Right atrium auricular region (tissue), 2 donors: ENCODE measurements around the gene CLIC5. TPM values are rescaled to one million over a fixed set of nuclear protein-coding genes. Genes with fewer than 3 reads are reported as not detected.

Experiments used
- DNase-seq: peaks from one replicate; pipeline ENCODE4 v3.0.0-alpha.2; 2019; ENCODE audit warnings: low spot score
- H3K27ac ChIP-seq, 2 donors: fragments of 200-600 bp; sonication (generic); 1 replicate in 1 of 2; 2 replicates in 1 of 2; pipeline ENCODE4 v1.5.1; 2016 to 2019
- H3K27me3 ChIP-seq, 2 donors: fragments of 200-600 bp; sonication (generic); one replicate each; pipeline versions ENCODE4 v1.5.1 to v1.6.0; 2017 to 2019
- H3K36me3 ChIP-seq: fragments of 200-600 bp; sonication (generic); one replicate; pipeline ENCODE4 v1.5.1; 2016
- H3K4me1 ChIP-seq, 2 donors: fragments of 200-600 bp; sonication (generic); one replicate each; pipeline versions ENCODE4 v1.5.1 to v1.6.0; 2017 to 2019
- H3K4me3 ChIP-seq, 2 donors: fragments of 200-600 bp; sonication (generic); 1 replicate in 1 of 2; 2 replicates in 1 of 2; pipeline ENCODE4 v1.5.1; 2017 to 2019; ENCODE audit warnings: mild to moderate bottlenecking in 1 of 2, moderate library complexity in 1 of 2
- H3K9me3 ChIP-seq, 2 donors: fragments of 200-600 bp; sonication (generic); one replicate each; pipeline ENCODE4 v1.5.1; 2019
- total RNA-seq, 2 donors: library from RNA; depleted of rRNA; stranded (reverse); fragments of >200 nt; gene quantifications; one replicate each; pipeline ENCODE4 v1.1.0, GENCODE V29; 2016
- TF ChIP-seq, protein P1 (sequence below), 2 donors: fragments of 200-600 bp; sonication (generic); IDR thresholded peaks; one replicate each; pipeline ENCODE4 v1.5.1; 2019; ENCODE audit warnings: antibody characterized with exemption in 2 of 2

Gene CLIC5
- total RNA-seq, 2 donors from 2014 or later = 99.8 to 114 TPM

DNA sequence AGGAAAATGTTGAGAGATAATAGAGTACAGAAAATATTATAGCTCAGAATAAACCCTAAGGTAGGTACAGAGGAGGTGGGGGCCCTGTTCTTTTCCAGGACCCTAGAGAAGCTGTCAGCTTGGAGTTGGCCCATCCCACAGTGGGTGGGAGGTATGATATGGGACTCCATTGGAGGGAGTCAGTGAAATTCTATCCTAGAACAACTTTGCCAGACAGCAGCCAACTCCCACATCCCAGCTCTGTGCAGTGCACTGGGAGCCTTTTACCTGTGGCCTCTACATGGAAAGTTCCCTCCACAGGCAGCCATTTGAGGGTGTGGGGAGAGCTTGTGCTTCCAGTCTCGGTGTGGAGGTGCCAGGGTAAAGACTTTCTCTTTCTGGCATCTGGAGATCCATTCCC is 36.8 kb upstream of the CLIC5 start:
- peaks cover 0 to 29% of the 10 kb centered on the region in 2 donors for H3K4me1 ChIP-seq
- no peak for DNase-seq
- H3K9me3 ChIP-seq = no peaks in the 10 kb centered on the region
- H3K4me3 ChIP-seq = no peak overlapping the region
- H3K27me3 ChIP-seq = no peaks in the 10 kb centered on the region
- TF ChIP-seq, protein P1, sequence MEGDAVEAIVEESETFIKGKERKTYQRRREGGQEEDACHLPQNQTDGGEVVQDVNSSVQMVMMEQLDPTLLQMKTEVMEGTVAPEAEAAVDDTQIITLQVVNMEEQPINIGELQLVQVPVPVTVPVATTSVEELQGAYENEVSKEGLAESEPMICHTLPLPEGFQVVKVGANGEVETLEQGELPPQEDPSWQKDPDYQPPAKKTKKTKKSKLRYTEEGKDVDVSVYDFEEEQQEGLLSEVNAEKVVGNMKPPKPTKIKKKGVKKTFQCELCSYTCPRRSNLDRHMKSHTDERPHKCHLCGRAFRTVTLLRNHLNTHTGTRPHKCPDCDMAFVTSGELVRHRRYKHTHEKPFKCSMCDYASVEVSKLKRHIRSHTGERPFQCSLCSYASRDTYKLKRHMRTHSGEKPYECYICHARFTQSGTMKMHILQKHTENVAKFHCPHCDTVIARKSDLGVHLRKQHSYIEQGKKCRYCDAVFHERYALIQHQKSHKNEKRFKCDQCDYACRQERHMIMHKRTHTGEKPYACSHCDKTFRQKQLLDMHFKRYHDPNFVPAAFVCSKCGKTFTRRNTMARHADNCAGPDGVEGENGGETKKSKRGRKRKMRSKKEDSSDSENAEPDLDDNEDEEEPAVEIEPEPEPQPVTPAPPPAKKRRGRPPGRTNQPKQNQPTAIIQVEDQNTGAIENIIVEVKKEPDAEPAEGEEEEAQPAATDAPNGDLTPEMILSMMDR (IDR thresholded peaks at IDR 0.05) = no peak
- H3K27ac ChIP-seq = peak overlapping the region; percentile 72 to 81
- no peaks in the 10 kb centered on the region for H3K36me3 ChIP-seq

DNA sequence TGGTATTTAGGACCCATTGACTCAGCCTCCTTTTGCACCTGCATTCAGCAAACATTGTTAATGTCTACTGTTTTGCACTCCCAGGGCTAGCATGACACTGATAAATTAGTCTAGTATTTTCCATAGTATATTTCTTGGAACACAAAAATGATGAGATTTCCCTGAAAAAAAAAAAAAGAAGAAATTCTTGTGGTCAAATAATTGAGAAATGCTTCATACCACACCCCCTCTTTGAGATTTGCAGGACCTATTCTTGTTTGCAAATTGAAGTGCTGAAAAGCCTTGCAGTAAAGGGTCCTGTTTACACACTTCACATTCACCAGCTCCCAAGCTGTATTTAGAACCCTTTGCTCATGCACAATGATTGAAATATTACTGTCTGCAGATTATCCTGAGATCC is 36.3 kb upstream of the CLIC5 start:
- no peak overlapping the region for H3K4me3 ChIP-seq
- DNase-seq = no peak
- TF ChIP-seq, protein P1 (IDR thresholded peaks at IDR 0.05) = no peak
- H3K4me1 ChIP-seq = peaks cover 0 to 29% of the 10 kb centered on the region in 2 donors
- no peaks in the 10 kb centered on the region for H3K36me3 ChIP-seq
- H3K27ac ChIP-seq = peak overlapping the region in 1 of 2 donors; percentile 81
- no peaks in the 10 kb centered on the region for H3K9me3 ChIP-seq
- no peaks in the 10 kb centered on the region for H3K27me3 ChIP-seq

DNA sequence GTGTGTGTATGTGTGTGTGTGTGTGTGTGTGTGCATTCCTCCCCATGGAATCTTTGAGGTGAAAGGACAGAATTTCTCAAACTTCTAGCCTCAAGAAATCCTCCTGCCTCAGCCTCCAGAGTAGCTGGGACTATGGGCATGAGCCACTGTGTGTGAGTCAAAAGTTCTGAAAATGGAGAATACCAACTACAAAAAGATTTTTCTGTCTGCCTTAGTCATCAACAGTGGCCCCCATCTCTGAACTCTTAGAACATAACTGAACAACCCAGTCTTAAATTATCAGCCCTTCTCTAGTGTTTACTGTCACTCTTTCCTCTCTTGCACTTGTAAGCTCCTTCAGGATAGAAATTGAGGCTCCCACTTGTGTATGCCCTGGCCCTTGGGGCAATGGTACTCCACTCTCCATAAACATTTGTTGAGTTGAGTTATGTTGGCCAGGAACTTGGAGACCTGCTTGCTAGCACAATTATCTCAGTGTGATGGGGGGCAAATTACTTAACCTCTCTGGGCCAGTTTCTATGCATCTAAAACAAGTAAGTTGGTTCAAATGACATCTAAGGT is 35.3 kb upstream of the CLIC5 start:
- no peak overlapping the region for H3K27ac ChIP-seq
- DNase-seq = no peak
- H3K4me1 ChIP-seq = peaks cover 0 to 33% of the 10 kb centered on the region in 2 donors

DNA sequence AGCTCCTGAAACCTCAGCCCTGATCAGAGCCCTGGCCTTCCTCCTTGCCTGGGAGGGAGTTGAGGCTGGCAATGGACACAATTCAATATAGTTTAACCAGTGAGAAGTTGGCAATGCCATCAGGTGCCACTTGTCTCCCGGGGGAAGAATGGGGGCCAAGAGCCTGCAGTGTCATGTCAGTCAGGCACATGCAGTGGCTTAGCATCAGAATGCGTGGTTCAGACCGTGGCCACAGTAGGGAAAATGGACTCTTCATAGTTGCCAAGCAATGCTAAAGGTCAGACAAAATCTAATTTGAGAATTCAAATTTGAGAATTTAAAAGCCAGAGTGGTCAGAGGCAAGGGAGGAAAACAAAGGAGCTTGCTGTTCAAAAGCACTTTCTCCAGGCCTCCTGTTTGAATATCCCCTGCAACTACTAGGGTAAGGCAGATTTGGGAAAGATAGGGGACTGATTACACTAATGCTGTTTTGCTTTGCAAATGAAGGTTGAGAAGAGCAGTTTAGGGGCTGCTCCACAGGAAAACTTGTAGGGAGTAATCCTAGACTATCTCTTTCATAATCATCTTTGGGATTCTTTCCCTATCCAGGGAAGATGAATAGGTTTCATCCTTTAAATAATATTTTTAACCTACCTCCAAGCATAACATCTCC is 33.1 kb upstream of the CLIC5 start:
- TF ChIP-seq, protein P1 (IDR thresholded peaks at IDR 0.05) = no peak
- no peaks in the 10 kb centered on the region for H3K36me3 ChIP-seq
- no peak overlapping the region for H3K27ac ChIP-seq
- H3K9me3 ChIP-seq = no peaks in the 10 kb centered on the region
- H3K27me3 ChIP-seq = no peaks in the 10 kb centered on the region
- H3K4me1 ChIP-seq = peaks cover 0 to 36% of the 10 kb centered on the region in 2 donors
- H3K4me3 ChIP-seq = no peak overlapping the region
- no peak for DNase-seq

More for the DNA sequence above, 35.3 kb upstream of the CLIC5 start:
- Histone ChIP-seq H3K9me3 (no peaks in the 10 kb centered on the region), H3K27me3 (no peaks in the 10 kb centered on the region), H3K36me3 (no peaks in the 10 kb centered on the region), H3K4me3 (no peak overlapping the region)
- TF ChIP-seq, protein P1 (IDR thresholded peaks at IDR 0.05) = no peak

DNA sequence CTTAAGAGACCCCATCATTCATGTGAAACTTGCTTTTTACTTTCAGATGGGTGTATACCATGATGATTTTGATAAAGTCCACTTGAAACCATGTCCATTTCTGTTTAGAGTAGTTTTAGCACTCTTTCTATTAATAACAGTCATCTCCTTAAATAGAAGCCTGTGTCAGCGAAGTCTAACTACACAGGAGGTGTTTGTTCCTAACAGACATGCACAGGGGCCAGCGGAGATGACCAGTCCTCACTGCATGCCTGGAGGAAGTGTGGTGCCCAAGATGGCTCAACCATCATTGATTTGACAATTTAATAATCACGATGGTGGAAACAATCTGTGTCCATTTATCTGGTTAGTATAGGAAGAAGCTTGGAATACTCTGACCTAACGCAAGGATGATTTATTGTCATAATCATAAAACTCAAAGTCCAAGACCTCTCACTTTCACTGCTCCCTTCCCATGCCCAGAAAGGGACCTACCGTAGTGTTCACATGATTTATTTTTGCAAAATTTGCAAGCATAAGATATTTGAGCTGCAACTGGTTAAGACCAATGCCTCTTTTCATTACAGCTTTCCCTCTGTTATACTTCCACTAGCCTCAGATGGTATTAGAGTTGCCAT is 31.0 kb upstream of the CLIC5 start:
- Histone ChIP-seq H3K27me3 (no peaks in the 10 kb centered on the region), H3K4me3 (no peak overlapping the region), H3K27ac (no peak overlapping the region), H3K4me1 (peaks cover 0 to 33% of the 10 kb centered on the region in 2 donors), H3K9me3 (no peaks in the 10 kb centered on the region), H3K36me3 (no peaks in the 10 kb centered on the region)
- no peak for DNase-seq
- TF ChIP-seq, protein P1 (IDR thresholded peaks at IDR 0.05) = no peak
